DND-41 (cell line): ENCODE results near the gene AFF2.

Source experiments
- ATAC-seq: fragments of 200-7000 bp; cut with Tn5 transposase; 3 replicates; pipeline ENCODE4 v1.9.1; 2021; ENCODE audit warnings: low read depth; ENCODE audit not compliant: insufficient read depth
- DNase-seq: peaks from one replicate; pipeline ENCODE4 v3.0.0-alpha.2; 2020
- H2AFZ ChIP-seq: 2 replicates; pipeline ENCODE4 v1.6.0; 2012; ENCODE audit warnings: low read depth, low read length
- H3K27ac ChIP-seq: 2 replicates; pipeline ENCODE4 v1.5.1; 2012; ENCODE audit warnings: low read length, inconsistent platforms
- H3K27me3 ChIP-seq: fragments of 200-600 bp; sonication (generic); 2 replicates; pipeline ENCODE4 v1.6.0; 2012; ENCODE audit warnings: low read length, mild to moderate bottlenecking, inconsistent platforms; ENCODE audit not compliant: insufficient read depth, poor library complexity
- H3K36me3 ChIP-seq: 2 replicates; pipeline ENCODE4 v1.5.1; 2012; ENCODE audit warnings: low read length, inconsistent platforms; ENCODE audit not compliant: insufficient read depth
- H3K4me1 ChIP-seq: 2 replicates; pipeline ENCODE4 v1.5.1; 2012; ENCODE audit warnings: mild to moderate bottlenecking, low read length; ENCODE audit not compliant: insufficient read depth
- H3K4me2 ChIP-seq: 2 replicates; pipeline ENCODE4 v1.6.0; 2012; ENCODE audit warnings: mild to moderate bottlenecking, moderate library complexity, low read length, inconsistent platforms; ENCODE audit not compliant: insufficient read depth
- H3K4me3 ChIP-seq, 2 experiments: fragments of 200-600 bp in 1 of 2; shearing (Covaris generic) in 1 of 2; 2 replicates each; pipeline ENCODE4 v1.5.1; 2012 to 2016; ENCODE audit warnings: inconsistent platforms in 2 of 2, low read length in 2 of 2, mild to moderate bottlenecking in 2 of 2, low read depth in 1 of 2, moderate library complexity in 1 of 2
- H3K79me2 ChIP-seq: 2 replicates; pipeline ENCODE4 v1.6.0; 2012; ENCODE audit warnings: low read length, inconsistent platforms; ENCODE audit not compliant: insufficient read depth
- H3K9ac ChIP-seq: 2 replicates; pipeline ENCODE4 v1.6.0; 2012; ENCODE audit warnings: low read depth, mild to moderate bottlenecking, inconsistent platforms, low read length, moderate library complexity
- H3K9me3 ChIP-seq: 2 replicates; pipeline ENCODE4 v1.5.1; 2012; ENCODE audit warnings: low read length, moderate library complexity, mild to moderate bottlenecking, inconsistent platforms; ENCODE audit not compliant: insufficient read depth, severe bottlenecking
- H4K20me1 ChIP-seq: 2 replicates; pipeline ENCODE4 v1.6.0; 2012; ENCODE audit warnings: low read length; ENCODE audit not compliant: insufficient read depth
- CTCF ChIP-seq: IDR thresholded peaks from 2 replicates; pipeline ENCODE4 v1.5.1; 2012; ENCODE audit warnings: borderline replicate concordance, low read length, moderate library complexity, mild to moderate bottlenecking; ENCODE audit not compliant: poor library complexity, severe bottlenecking; ENCODE audit errors: extremely low read depth
- EZH2 ChIP-seq: IDR thresholded peaks from 3 replicates; pipeline ENCODE4 v1.6.1; 2012; ENCODE audit warnings: borderline replicate concordance, low read depth, mild to moderate bottlenecking, moderate library complexity, low read length, inconsistent platforms; ENCODE audit not compliant: severe bottlenecking

AFF2 gene

GRCh38 chrX:148695255-148695654, 194.8 kb downstream of the AFF2 start:
- no peak for DNase-seq
- Histone ChIP-seq H3K79me2 (0 out of 2 replicates have a peak, but pooled peaks cover 1% of the 10 kb centered on the region), H3K4me1 (no peaks in the 10 kb centered on the region), H4K20me1 (no peaks in the 10 kb centered on the region), H3K36me3 (peaks cover 3% of the 10 kb centered on the region; the same call in 1 of the 2 replicates), H3K9ac (no peak overlapping the region), H3K27ac (no peak overlapping the region), H2AFZ (no peak overlapping the region), H3K4me2 (no peak overlapping the region), H3K27me3 (no peaks in the 10 kb centered on the region), H3K4me3 (no peak overlapping the region), H3K9me3 (no peaks in the 10 kb centered on the region)
- TF ChIP-seq EZH2 (no peak), CTCF (no peak)
- ATAC-seq: no peak

GRCh38 chrX:148698221-148698620, 197.8 kb downstream of the AFF2 start:
- DNase-seq (no peak), ATAC-seq (no peak)
- H3K79me2 ChIP-seq: no peaks in the 10 kb centered on the region
- H3K4me2 ChIP-seq: no peak overlapping the region
- TF ChIP-seq EZH2 (no peak), CTCF (no peak)
- no peak overlapping the region for H2AFZ ChIP-seq
- H4K20me1 ChIP-seq: no peaks in the 10 kb centered on the region
- no peaks in the 10 kb centered on the region for H3K27me3 ChIP-seq
- no peak overlapping the region for H3K4me3 ChIP-seq
- H3K36me3 ChIP-seq: peaks cover 1% of the 10 kb centered on the region; the same call in 1 of the 2 replicates
- no peaks in the 10 kb centered on the region for H3K4me1 ChIP-seq
- H3K9ac ChIP-seq: no peak overlapping the region
- no peaks in the 10 kb centered on the region for H3K9me3 ChIP-seq
- H3K27ac ChIP-seq: no peak overlapping the region

GRCh38 chrX:148700021-148700420, 199.6 kb downstream of the AFF2 start:
- ATAC-seq: no peak
- Histone ChIP-seq H3K4me3 (no peak overlapping the region), H3K4me2 (no peak overlapping the region), H3K27ac (no peak overlapping the region), H2AFZ (no peak overlapping the region), H3K9me3 (no peaks in the 10 kb centered on the region), H3K79me2 (no peaks in the 10 kb centered on the region), H3K36me3 (no peaks in the 10 kb centered on the region), H3K4me1 (no peaks in the 10 kb centered on the region), H4K20me1 (no peaks in the 10 kb centered on the region), H3K9ac (no peak overlapping the region), H3K27me3 (no peaks in the 10 kb centered on the region)
- DNase-seq: no peak
- no peak for TF ChIP-seq EZH2
- TF ChIP-seq CTCF: no peak

GRCh38 chrX:148713981-148714380, 213.6 kb downstream of the AFF2 start:
- H3K9ac ChIP-seq: no peak overlapping the region
- no peak overlapping the region for H3K4me3 ChIP-seq
- H3K4me1 ChIP-seq: no peaks in the 10 kb centered on the region
- no peak for DNase-seq
- H2AFZ ChIP-seq: no peak overlapping the region
- no peaks in the 10 kb centered on the region for H3K9me3 ChIP-seq
- ATAC-seq: no peak
- no peaks in the 10 kb centered on the region for H3K27me3 ChIP-seq
- no peaks in the 10 kb centered on the region for H3K79me2 ChIP-seq
- TF ChIP-seq EZH2 (no peak), CTCF (no peak)
- no peak overlapping the region for H3K27ac ChIP-seq
- H3K4me2 ChIP-seq: no peak overlapping the region
- no peaks in the 10 kb centered on the region for H4K20me1 ChIP-seq
- H3K36me3 ChIP-seq: no peaks in the 10 kb centered on the region
